Activated CD4-positive, CD25-positive, alpha-beta regulatory T cell treated with anti-CD3 and anti-CD28 coated beads, Interleukin-2, amount 50 U/mL, for 24 hours (primary cell): ENCODE measurements around the gene CHKA.
A peak's percentile ranks its signal among the peaks of the same experiment; 100 is the strongest.

Experiments
- ATAC-seq, 2 donors: fragments of 150-1000 bp; cut with Tn5 transposase; one replicate each; pipeline ENCODE4 v1.10.0; 2021; ENCODE audit warnings: mild to moderate bottlenecking in 1 of 2, moderate library complexity in 1 of 2

The CHKA gene

GRCh38 chr11:68012843-68013610, 108.2 kb downstream of the CHKA start:
- no peak for ATAC-seq

GRCh38 chr11:68012044-68012842, 108.9 kb downstream of the CHKA start:
- no peak for ATAC-seq

GRCh38 chr11:68011051-68011943, 109.9 kb downstream of the CHKA start:
- no peak for ATAC-seq

GRCh38 chr11:68010090-68011041, 110.8 kb downstream of the CHKA start, which contains the start of gene ALDH3B1:
TSS of gene ALDH3B1 (plus strand) at chr11:68010327. CDS start at chr11:68015298, 4,971 bp downstream.
- peak in 1 of 2 donors; percentile 30 for ATAC-seq

GRCh38 chr11:68009391-68010089, 111.6 kb downstream of the CHKA start:
- ATAC-seq = no peak

GRCh38 chr11:68008381-68009337, 112.5 kb downstream of the CHKA start:
- no peak for ATAC-seq

- ATAC-seq = no peak
Observed at GRCh38 chr11:68007498-68008380, 113.4 kb downstream of the CHKA start.

- ATAC-seq = no peak
Observed at GRCh38 chr11:68006606-68007166, 114.5 kb downstream of the CHKA start.

- no peak for ATAC-seq
Observed at GRCh38 chr11:68004551-68005335, 116.4 kb downstream of the CHKA start.

GRCh38 chr11:68003846-68004550, 117.2 kb downstream of the CHKA start, which contains the start of gene UNC93B1:
TSS of gene UNC93B1 (minus strand) at chr11:68004097. CDS start at chr11:68004043, 54 bp downstream.
- ATAC-seq = peak; percentile 94 to 95

GRCh38 chr11:68002938-68003845, 118.0 kb downstream of the CHKA start:
- ATAC-seq = peak; percentile 71
